K562 (cell line): ENCODE data around the gene ARHGEF7. TPM values are rescaled to one million over a fixed set of nuclear protein-coding genes. Genes with fewer than 3 reads are reported as not detected.

Experiments used
- ATAC-seq: fragments of 200-7000 bp; cut with Tn5 transposase; 3 replicates; pipeline ENCODE4 v1.9.1; 2020; ENCODE audit warnings: moderate library complexity
- BruUV-seq: library from RNA; stranded (reverse); fragments of 400-500 nt; replicated peaks from 2 replicates; lab custom pipeline; 2021; lab: Mats Ljungman, UMichigan
- CTCF ChIA-PET: fragments of 300-600 bp; formaldehyde crosslinking; extraction: SDS; loops from one replicate; lab custom pipeline; 2021; ENCODE audit warnings: low intra/inter-chr PET ratio; lab: Yijun Ruan, JAX
- POLR2A ChIA-PET: fragments of 300-600, 350-650 bp; sonication (Branson Sonifier 250); formaldehyde crosslinking; extraction: SDS; loops from one replicate; lab custom pipeline; 2021; ENCODE audit warnings: antibody characterized with exemption, inconsistent platforms; lab: Yijun Ruan, JAX
- DNase-seq, 4 experiments: peaks; one replicate each; pipeline versions ENCODE4 v3.0.0 to v3.0.0-alpha.2; 2011 to 2018; ENCODE audit warnings: low spot score in 3 of 4, mixed read lengths in 3 of 4; ENCODE audit errors: extremely low read depth in 1 of 4
- FAIRE-seq: peaks from 2 replicates; lab custom pipeline; 2011; peaks lifted over from hg19 to GRCh38; lab: Jason Lieb, UNC
- H2AFZ ChIP-seq: 2 replicates; pipeline ENCODE4 v1.6.0; 2011; ENCODE audit warnings: low read depth, low read length, control low read depth, inconsistent platforms
- H3K27ac ChIP-seq: fragments of 200-600 bp; 3 replicates; pipeline ENCODE4 v1.8.0; 2011; ENCODE audit warnings: low read depth, mild to moderate bottlenecking, control low read depth, inconsistent platforms, low read length, moderate library complexity, mixed read lengths; ENCODE audit errors: extremely low read depth
- H3K27me3 ChIP-seq, 2 experiments: fragments of 300-600 bp in 1 of 2; 2 replicates in 1 of 2; 3 replicates in 1 of 2; pipeline versions ENCODE4 v1.6.0 to v1.8.0; 2011; ENCODE audit warnings: inconsistent platforms in 2 of 2, low read length in 2 of 2, mild to moderate bottlenecking in 1 of 2, mixed read lengths in 1 of 2, moderate library complexity in 1 of 2; ENCODE audit not compliant: control insufficient read depth in 2 of 2, insufficient read depth in 2 of 2
- H3K36me3 ChIP-seq: fragments of 300-600 bp; 3 replicates; pipeline ENCODE4 v1.8.0; 2011; ENCODE audit warnings: mild to moderate bottlenecking, low read length, inconsistent platforms; ENCODE audit not compliant: control insufficient read depth, insufficient read depth
- H3K4me1 ChIP-seq, 2 experiments: fragments of 200-600 bp in 1 of 2; replicated peaks in 1 of 2; 2 replicates in 1 of 2; 3 replicates in 1 of 2; pipeline versions ENCODE4 v1.5.1 to v1.8.0; 2011; ENCODE audit warnings: inconsistent platforms in 2 of 2, low read length in 2 of 2, mild to moderate bottlenecking in 1 of 2, mixed read lengths in 1 of 2, moderate library complexity in 1 of 2; ENCODE audit not compliant: control insufficient read depth in 2 of 2, insufficient read depth in 2 of 2
- H3K4me2 ChIP-seq: 2 replicates; pipeline ENCODE4 v1.6.1; 2011; ENCODE audit warnings: low read length, control low read depth, inconsistent platforms, mixed read lengths; ENCODE audit not compliant: insufficient read depth
- H3K4me3 ChIP-seq: fragments of 200-600 bp; sonication (generic), shearing (Covaris generic); 2 replicates; pipeline ENCODE4 v1.5.1; 2016; ENCODE audit warnings: control low read depth, inconsistent platforms
- H3K79me2 ChIP-seq: fragments of 200-600 bp; 3 replicates; pipeline ENCODE4 v1.8.0; 2011; ENCODE audit warnings: low read length, inconsistent platforms; ENCODE audit not compliant: control insufficient read depth, insufficient read depth
- H3K9ac ChIP-seq, 2 experiments: 2 replicates each; pipeline versions ENCODE4 v1.6.0 to v1.6.1; 2011; ENCODE audit warnings: low read depth in 2 of 2, low read length in 2 of 2, control low read depth in 1 of 2, inconsistent platforms in 1 of 2, mild to moderate bottlenecking in 1 of 2, mixed read lengths in 1 of 2; ENCODE audit not compliant: insufficient read depth in 1 of 2
- H3K9me1 ChIP-seq: one replicate; pipeline ENCODE4 v1.6.0; 2011; ENCODE audit warnings: inconsistent platforms, mild to moderate bottlenecking, low read length, moderate library complexity; ENCODE audit not compliant: control insufficient read depth, insufficient read depth
- H3K9me3 ChIP-seq: replicated peaks from 2 replicates; pipeline ENCODE4 v1.5.1; 2011; ENCODE audit warnings: low read depth, low read length, inconsistent platforms; ENCODE audit not compliant: control insufficient read depth, insufficient read depth
- H4K20me1 ChIP-seq: replicated peaks from 2 replicates; pipeline ENCODE4 v1.6.1; 2011; ENCODE audit warnings: low read length, inconsistent platforms, mixed read lengths; ENCODE audit not compliant: control insufficient read depth, insufficient read depth
- BRCA1 ChIP-seq, 2 experiments: fragments of 450-650 bp in 1 of 2; sonication (generic) in 1 of 2; formaldehyde crosslinking in 1 of 2; IDR thresholded peaks; 2 replicates each; pipeline versions ENCODE4 v1.5.0 to v1.6.1; 2017 to 2020; ENCODE audit warnings: mild to moderate bottlenecking in 1 of 2, missing genetic modification reagents in 1 of 2
- ELF2 ChIP-seq: fragments of 250-450 bp; sonication (Bioruptor Pico); IDR thresholded peaks from 2 replicates; pipeline ENCODE4 v1.5.0; 2021; ENCODE audit warnings: mild to moderate bottlenecking
- HOXB6 ChIP-seq: fragments of 250-450 bp; sonication (Bioruptor Pico); IDR thresholded peaks from 2 replicates; pipeline ENCODE4 v1.5.1; 2022; ENCODE audit warnings: mild to moderate bottlenecking, borderline replicate concordance
- SFPQ ChIP-seq: fragments of 200-400 bp; formaldehyde crosslinking; IDR thresholded peaks from 2 replicates; pipeline ENCODE4 v1.6.1; 2017; ENCODE audit warnings: mild to moderate bottlenecking, low read depth, low read length, moderate library complexity
- SLC30A9 ChIP-seq: fragments of 250-450 bp; sonication (Bioruptor Pico); IDR thresholded peaks from 2 replicates; pipeline ENCODE4 v1.8.0; 2022; ENCODE audit warnings: mild to moderate bottlenecking, moderate library complexity
- WGBS: fragments of 100-300 bp; shearing (Covaris generic); methylation state at CpG from one replicate; pipeline ENCODE4 v1.1.6; 2016; ENCODE audit warnings: low coverage, mixed read lengths; ENCODE audit not compliant: insufficient coverage; ENCODE audit errors: missing lambda C conversion rate; 5-methylcytosine and 5-hydroxymethylcytosine counted together
- in situ Hi-C: fragments of 300-500 bp; cut with MboI; formaldehyde crosslinking; loops from 4 replicates; pipeline ENCODE4 v1.15.0; 2018; ENCODE audit warnings: inconsistent platforms, mixed read lengths
- intact Hi-C: fragments of 100-400 bp; cut with micrococcal nuclease; formaldehyde crosslinking; loops from 2 replicates; pipeline ENCODE4 v1.14.2; 2022
- polyA plus RNA-seq, 8 experiments: library from polyadenylated mRNA; depleted of rRNA in 4 of 8; stranded (reverse) in 5 of 8; unstranded in 3 of 8; fragments of >200 nt; fragmentation: Nextera tagmentation in 2 of 8; fragmentation: Illumina TruSeq in 1 of 8; extraction: Ambion mirVana in 2 of 8; extraction: Trizol in 1 of 8; gene quantifications; 2 replicates each; pipeline versions ENCODE4 v1.2.1 to v1.2.3, GENCODE V29; 2011 to 2014; ENCODE audit warnings: inconsistent platforms in 1 of 8, missing spikeins in 1 of 8
- total RNA-seq, 7 experiments: library from RNA; depleted of rRNA in 6 of 7; stranded (reverse); fragments of >200 nt in 6 of 7; fragmentation: Illumina TruSeq in 2 of 7; extraction: Trizol in 2 of 7; gene quantifications; 2 replicates each; pipeline versions ENCODE4 v1.2.1 to v1.2.3, GENCODE V29; 2011 to 2021; ENCODE audit warnings: low replicate concordance in 1 of 7
- TF ChIP-seq, protein P1 (sequence below), 2 experiments: fragments of 450-650 bp in 1 of 2; sonication (generic) in 1 of 2; formaldehyde crosslinking; conservative IDR thresholded peaks; 2 replicates each; pipeline versions ENCODE4 v1.4.0 to v1.8.1; 2020 to 2022; ENCODE audit warnings: mild to moderate bottlenecking in 1 of 2, missing genetic modification reagents in 1 of 2
- TF ChIP-seq, protein P2 (sequence below): sonication (generic); formaldehyde crosslinking; IDR thresholded peaks from 2 replicates; pipeline ENCODE4 v1.8.1; 2023; ENCODE audit warnings: mild to moderate bottlenecking, missing genetic modification reagents
- TF ChIP-seq, protein P3 (sequence below): sonication (generic); formaldehyde crosslinking; IDR thresholded peaks from 2 replicates; pipeline ENCODE4 v1.8.0; 2022; ENCODE audit warnings: mild to moderate bottlenecking, missing genetic modification reagents
- TF ChIP-seq, protein P4 (sequence below): sonication (generic); formaldehyde crosslinking; IDR thresholded peaks from 2 replicates; pipeline ENCODE4 v1.8.1; 2023; ENCODE audit warnings: mild to moderate bottlenecking, missing genetic modification reagents

ARHGEF7 gene
- total and polyA plus RNA-seq, 9 of the 15 experiments (the other 6 are each of a cell fraction or from before 2014, with no cell fraction given): 2.1 to 26.8 (median 17.5) TPM

DNA sequence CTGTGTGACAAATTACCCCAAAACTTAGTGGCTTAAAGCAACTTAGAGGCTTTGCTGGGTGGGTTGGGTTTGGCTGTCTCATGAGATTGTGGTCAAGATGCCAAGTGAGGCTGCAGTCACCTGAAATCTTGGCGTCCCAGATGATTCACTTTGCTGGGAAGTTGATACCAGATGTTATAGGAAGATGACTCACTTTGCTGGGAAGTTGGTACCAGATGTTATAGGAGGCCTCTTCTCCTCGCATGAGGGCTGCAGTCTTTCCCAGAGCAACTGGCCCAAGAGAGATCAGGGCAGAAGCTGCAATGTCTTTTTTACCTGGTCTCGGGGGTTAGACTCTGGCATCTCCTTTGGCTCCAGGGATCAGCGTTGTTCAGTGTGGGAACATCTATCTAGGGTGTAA, 222.1 kb downstream of the ARHGEF7 start:
- 0% methylated on average over 3 of the region's 4 CpGs for WGBS
- H3K4me1 ChIP-seq: no peaks in the 10 kb centered on the region
- no peaks in the 10 kb centered on the region for H3K9me1 ChIP-seq
- H3K27ac ChIP-seq: no peak overlapping the region
- no peaks in the 10 kb centered on the region for H3K36me3 ChIP-seq
- no peak overlapping the region for H3K4me2 ChIP-seq
- FAIRE-seq: no peak
- POLR2A ChIA-PET: no interaction called here
- H4K20me1 ChIP-seq: no peaks in the 10 kb centered on the region
- no peak overlapping the region for H3K9ac ChIP-seq
- no peaks in the 10 kb centered on the region for H3K9me3 ChIP-seq
- no peak overlapping the region for H3K4me3 ChIP-seq
- ATAC-seq: no peak
- intact Hi-C loops (no loop called here), in situ Hi-C loops (no loop called here)
- H2AFZ ChIP-seq: no peak overlapping the region
- no TSS peak for BruUV-seq
- CTCF ChIA-PET: no interaction called here
- H3K79me2 ChIP-seq: no peaks in the 10 kb centered on the region
- peaks cover 0 to 44% of the 10 kb centered on the region in 2 experiments; a peak in 4 of 5 replicates for H3K27me3 ChIP-seq
- no peak for DNase-seq
- no peak for TF ChIP-seq ELF2 (CRISPR knock-in tag)
- TF ChIP-seq, protein P1, sequence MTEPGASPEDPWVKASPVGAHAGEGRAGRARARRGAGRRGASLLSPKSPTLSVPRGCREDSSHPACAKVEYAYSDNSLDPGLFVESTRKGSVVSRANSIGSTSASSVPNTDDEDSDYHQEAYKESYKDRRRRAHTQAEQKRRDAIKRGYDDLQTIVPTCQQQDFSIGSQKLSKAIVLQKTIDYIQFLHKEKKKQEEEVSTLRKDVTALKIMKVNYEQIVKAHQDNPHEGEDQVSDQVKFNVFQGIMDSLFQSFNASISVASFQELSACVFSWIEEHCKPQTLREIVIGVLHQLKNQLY (CRISPR knock-in tag; conservative IDR thresholded peaks at IDR 0.05): no peak
- TF ChIP-seq, protein P2, sequence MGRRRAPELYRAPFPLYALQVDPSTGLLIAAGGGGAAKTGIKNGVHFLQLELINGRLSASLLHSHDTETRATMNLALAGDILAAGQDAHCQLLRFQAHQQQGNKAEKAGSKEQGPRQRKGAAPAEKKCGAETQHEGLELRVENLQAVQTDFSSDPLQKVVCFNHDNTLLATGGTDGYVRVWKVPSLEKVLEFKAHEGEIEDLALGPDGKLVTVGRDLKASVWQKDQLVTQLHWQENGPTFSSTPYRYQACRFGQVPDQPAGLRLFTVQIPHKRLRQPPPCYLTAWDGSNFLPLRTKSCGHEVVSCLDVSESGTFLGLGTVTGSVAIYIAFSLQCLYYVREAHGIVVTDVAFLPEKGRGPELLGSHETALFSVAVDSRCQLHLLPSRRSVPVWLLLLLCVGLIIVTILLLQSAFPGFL (CRISPR knock-in tag): no peak
- TF ChIP-seq SFPQ: no peak
- no peak for TF ChIP-seq BRCA1 (IDR thresholded peaks at IDR 0.05)
- TF ChIP-seq BRCA1 (CRISPR knock-in tag; IDR thresholded peaks at IDR 0.05): no peak
- TF ChIP-seq, protein P3, sequence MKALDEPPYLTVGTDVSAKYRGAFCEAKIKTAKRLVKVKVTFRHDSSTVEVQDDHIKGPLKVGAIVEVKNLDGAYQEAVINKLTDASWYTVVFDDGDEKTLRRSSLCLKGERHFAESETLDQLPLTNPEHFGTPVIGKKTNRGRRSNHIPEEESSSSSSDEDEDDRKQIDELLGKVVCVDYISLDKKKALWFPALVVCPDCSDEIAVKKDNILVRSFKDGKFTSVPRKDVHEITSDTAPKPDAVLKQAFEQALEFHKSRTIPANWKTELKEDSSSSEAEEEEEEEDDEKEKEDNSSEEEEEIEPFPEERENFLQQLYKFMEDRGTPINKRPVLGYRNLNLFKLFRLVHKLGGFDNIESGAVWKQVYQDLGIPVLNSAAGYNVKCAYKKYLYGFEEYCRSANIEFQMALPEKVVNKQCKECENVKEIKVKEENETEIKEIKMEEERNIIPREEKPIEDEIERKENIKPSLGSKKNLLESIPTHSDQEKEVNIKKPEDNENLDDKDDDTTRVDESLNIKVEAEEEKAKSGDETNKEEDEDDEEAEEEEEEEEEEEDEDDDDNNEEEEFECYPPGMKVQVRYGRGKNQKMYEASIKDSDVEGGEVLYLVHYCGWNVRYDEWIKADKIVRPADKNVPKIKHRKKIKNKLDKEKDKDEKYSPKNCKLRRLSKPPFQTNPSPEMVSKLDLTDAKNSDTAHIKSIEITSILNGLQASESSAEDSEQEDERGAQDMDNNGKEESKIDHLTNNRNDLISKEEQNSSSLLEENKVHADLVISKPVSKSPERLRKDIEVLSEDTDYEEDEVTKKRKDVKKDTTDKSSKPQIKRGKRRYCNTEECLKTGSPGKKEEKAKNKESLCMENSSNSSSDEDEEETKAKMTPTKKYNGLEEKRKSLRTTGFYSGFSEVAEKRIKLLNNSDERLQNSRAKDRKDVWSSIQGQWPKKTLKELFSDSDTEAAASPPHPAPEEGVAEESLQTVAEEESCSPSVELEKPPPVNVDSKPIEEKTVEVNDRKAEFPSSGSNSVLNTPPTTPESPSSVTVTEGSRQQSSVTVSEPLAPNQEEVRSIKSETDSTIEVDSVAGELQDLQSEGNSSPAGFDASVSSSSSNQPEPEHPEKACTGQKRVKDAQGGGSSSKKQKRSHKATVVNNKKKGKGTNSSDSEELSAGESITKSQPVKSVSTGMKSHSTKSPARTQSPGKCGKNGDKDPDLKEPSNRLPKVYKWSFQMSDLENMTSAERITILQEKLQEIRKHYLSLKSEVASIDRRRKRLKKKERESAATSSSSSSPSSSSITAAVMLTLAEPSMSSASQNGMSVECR: no peak
- no peak for TF ChIP-seq HOXB6 (CRISPR knock-in tag)
- no peak for TF ChIP-seq SLC30A9 (CRISPR knock-in tag)
- TF ChIP-seq, protein P4, sequence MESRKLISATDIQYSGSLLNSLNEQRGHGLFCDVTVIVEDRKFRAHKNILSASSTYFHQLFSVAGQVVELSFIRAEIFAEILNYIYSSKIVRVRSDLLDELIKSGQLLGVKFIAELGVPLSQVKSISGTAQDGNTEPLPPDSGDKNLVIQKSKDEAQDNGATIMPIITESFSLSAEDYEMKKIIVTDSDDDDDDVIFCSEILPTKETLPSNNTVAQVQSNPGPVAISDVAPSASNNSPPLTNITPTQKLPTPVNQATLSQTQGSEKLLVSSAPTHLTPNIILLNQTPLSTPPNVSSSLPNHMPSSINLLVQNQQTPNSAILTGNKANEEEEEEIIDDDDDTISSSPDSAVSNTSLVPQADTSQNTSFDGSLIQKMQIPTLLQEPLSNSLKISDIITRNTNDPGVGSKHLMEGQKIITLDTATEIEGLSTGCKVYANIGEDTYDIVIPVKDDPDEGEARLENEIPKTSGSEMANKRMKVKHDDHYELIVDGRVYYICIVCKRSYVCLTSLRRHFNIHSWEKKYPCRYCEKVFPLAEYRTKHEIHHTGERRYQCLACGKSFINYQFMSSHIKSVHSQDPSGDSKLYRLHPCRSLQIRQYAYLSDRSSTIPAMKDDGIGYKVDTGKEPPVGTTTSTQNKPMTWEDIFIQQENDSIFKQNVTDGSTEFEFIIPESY (CRISPR knock-in tag): no peak
